ENCODE results near the gene ERAS.
"Not testable (repeated sequence)": the region's sequence is repeated elsewhere in the genome, so short reads cannot be mapped to it uniquely, and the experiment has no call there.

Gene ERAS

GRCh38 chrX:48852857-48853256, 26.5 kb downstream of the ERAS start:
- H3K4me3 ChIP-seq (replicated peaks in 1 of 2; ENCODE audit: low read depth in 2 of 2, low read length in 2 of 2): no peak overlapping the region
- no peak for DNase-seq (ENCODE audit: low read depth in 2 of 2)
- no peak for TF ChIP-seq CTCF (IDR thresholded peaks at IDR 0.05; ENCODE audit: low read depth, low read length)

DNA sequence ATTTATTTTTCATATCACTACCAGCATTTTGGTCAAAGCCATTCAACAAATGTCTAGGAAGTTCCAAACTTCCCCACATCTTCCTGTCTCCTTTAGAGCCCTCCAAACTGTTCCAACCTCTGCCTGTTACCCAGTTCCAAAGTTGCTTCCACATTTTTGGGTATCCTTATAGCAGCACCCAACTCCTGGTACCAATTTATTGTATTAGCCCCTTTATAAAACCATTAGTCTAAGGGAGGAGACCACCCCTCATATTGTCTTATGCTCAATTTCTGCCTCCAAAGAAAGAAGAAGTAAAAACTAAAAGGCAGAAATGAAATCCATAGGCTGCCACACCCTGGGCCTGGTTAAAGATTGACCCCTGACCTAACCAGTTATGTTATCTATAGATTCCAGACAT, 27.2 kb downstream of the ERAS start:
- H3K4me3 ChIP-seq (replicated peaks in 1 of 2; ENCODE audit: low read depth in 2 of 2, low read length in 2 of 2); DNase-seq (ENCODE audit: low read depth in 2 of 2): not testable (repeated sequence)

DNA sequence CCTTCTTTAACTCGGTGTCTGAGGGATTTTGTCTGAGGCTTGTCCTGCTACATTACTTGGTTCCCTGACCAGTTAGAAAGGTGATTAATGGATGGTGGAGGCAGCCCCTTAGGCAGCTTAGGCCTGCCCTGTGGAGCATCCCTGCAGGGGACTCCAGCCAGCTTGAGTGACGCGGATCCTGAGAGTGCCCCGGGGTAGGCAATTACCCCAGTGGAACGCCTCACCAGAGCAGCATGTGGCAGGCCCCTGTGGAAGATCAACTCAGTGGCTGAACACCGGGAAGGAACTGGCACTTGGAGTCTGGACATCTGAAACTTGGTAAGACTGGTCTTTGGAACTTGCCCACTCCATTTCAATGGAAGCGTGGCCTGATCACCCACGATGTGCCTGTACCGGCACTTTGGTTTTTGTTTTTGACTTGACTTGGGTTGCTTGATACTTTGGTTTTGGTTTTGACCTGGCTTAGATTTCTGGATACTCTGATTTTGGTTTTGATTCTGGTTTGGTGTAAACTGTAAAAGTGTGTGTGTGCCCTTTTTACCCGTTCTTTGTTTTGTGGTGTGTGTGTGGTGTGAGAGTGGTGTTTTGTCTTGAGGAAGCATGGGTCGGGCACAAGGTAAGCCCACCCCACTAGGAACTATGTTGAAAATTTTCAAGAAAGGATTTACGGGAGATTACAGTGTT, 27.9 kb downstream of the ERAS start:
- not testable (repeated sequence) for DNase-seq (ENCODE audit: low read depth in 2 of 2); H3K4me3 ChIP-seq (replicated peaks in 1 of 2; ENCODE audit: low read depth in 2 of 2, low read length in 2 of 2)

DNA sequence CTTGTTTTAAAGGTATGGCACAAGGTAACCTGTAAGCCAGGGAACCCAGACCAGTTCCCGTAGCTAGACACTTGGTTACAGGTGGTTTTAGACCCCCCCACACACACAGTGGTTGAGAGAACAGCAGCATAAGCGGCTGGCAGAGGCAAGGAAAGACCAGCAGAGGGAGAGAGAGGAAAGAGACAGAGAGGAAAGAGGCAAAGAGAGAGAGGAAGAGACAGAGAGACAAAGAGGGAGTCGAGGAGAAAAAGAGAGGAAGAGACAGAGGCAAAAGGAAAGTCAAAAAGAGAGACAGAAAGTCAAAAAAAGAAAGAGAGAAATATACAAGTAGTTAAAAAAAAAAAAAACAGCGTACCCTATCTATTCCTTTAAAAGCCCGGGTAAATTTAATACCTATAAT, 28.6 kb downstream of the ERAS start:
- DNase-seq (ENCODE audit: low read depth in 2 of 2): peak; percentile 3 to 31
- TF ChIP-seq CTCF (IDR thresholded peaks at IDR 0.05; ENCODE audit: low read depth, low read length): peak; percentile 46
- H3K4me3 ChIP-seq (replicated peaks in 1 of 2; ENCODE audit: low read depth in 2 of 2, low read length in 2 of 2): no peak overlapping the region

DNA sequence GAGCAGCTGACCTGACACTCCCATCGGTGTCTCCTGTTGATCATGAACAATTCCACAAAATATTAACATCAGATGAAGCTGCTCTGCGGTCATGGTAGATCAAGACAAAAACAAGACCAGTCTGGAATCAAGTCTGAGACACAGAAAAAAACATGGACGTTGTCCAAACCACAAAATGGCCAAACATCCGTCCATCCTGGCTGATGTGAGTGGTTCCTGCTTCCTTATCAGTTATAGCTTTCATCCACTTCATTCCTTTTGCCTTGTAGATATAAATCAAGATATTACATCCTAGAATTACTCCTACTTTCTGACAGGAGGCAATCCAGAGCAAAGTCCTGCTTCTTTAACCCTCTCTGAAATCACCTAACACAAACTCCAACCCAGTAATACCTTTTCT, 37.9 kb downstream of the ERAS start:
- H3K4me3 ChIP-seq (replicated peaks in 1 of 2; ENCODE audit: low read depth in 2 of 2, low read length in 2 of 2): no peak overlapping the region
- TF ChIP-seq CTCF (IDR thresholded peaks at IDR 0.05; ENCODE audit: low read depth, low read length): no peak
- peak; percentile 25 to 34 for DNase-seq (ENCODE audit: low read depth in 2 of 2)

- DNase-seq (ENCODE audit: low read depth in 2 of 2); H3K4me3 ChIP-seq (replicated peaks in 1 of 2; ENCODE audit: low read depth in 2 of 2, low read length in 2 of 2): not testable (repeated sequence)
Observed at GRCh38 chrX:48872017-48872416, 45.7 kb downstream of the ERAS start.

DNA sequence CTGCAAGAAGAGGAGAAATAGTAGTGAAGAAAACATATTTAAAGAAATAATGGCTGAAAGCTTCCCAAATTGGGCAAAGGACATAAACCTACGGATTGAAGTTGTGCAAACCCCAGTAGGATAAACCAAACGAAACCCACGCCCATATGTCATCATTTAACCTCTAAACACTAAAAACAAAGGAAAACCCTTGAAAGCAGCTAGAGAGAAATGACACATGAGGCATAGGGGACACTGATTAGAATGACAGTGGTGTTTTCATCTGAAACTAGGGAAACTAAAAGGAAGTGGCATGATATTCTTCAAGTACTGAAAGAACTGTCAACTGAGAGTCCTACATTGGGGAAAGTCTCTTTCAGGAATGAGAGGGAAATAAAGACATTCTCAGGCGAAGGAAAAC, 50.6 kb downstream of the ERAS start:
- not testable (repeated sequence) for DNase-seq (ENCODE audit: low read depth in 2 of 2); H3K4me3 ChIP-seq (replicated peaks in 1 of 2; ENCODE audit: low read depth in 2 of 2, low read length in 2 of 2)

All from cardiac fibroblast (primary cell).